DMS53 (cell line): ENCODE results near the gene B3GNT3.

ENCODE experiments used
- DNase-seq: peaks from one replicate; lab custom pipeline; 2025; lab: John Stamatoyannopoulos, UW

B3GNT3 gene

DNA sequence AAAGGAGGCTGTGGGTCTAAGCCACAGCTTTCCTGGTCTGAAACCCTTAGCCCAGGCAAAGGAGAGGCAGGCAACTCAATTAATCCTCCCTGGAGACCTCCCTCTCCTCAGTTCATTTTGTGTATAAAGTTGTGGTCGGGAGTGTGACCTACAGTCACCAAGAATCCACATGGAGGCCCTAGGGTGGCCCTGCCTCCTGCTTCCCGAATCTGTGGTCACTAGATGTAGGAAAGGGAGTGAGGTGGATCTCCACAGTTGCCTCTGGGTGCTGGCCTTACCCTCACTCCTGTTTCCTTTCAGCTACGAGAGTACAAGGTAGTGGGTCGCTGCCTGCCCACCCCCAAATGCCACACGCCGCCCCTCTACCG, 66.0 kb downstream of the B3GNT3 start:
- DNase-seq: no peak

- DNase-seq: no peak
These were observed 66.8 kb downstream of the B3GNT3 start for GRCh38 chr19:17861542-17862402.

- DNase-seq: no peak
These were observed 68.0 kb downstream of the B3GNT3 start for GRCh38 chr19:17862711-17863519.
